ENCODE measurements around the gene FOXK2.
A peak's percentile ranks its signal among the peaks of the same experiment; 100 is the strongest.

The FOXK2 gene

DNA sequence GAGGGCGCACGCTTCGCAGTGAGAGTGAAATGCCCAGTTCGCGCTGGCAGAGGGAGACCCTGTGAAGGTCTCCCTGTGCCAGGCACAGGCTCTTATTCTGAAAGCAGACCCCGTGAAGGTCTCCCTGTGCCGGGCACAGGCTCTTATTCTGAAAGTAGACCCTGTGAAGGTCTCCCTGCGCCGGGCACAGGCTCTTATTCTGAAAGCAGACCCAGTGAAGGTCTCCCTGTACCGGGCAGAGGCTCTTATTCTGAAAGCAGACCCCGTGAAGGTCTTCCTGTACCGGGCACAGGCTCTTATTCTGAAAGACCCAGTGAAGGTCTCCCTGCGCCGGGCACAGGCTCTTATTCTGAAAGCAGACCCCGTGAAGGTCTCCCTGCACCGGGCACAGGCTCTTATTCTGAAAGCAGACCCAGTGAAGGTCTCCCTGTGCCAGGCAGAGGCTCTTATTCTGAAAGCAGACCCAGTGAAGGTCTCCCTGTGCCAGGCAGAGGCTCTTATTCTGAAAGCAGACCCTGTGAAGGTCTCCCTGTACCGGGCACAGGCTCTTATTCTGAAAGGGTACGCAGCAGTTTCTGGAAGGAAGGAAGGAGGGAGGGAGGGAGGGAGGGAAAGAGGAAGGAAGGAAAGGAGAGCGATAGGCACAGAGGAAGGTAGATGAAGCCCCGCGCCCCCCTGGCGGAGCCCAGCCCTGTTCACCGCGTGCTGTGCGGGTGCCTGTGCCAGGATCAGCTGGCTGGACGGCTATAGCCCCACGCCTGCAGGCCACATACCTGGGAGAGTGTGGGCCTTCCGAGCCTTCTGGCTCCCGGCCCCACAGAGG is 73.4 kb downstream of the FOXK2 start:
- peak; percentile 88 for DNase-seq

DNA sequence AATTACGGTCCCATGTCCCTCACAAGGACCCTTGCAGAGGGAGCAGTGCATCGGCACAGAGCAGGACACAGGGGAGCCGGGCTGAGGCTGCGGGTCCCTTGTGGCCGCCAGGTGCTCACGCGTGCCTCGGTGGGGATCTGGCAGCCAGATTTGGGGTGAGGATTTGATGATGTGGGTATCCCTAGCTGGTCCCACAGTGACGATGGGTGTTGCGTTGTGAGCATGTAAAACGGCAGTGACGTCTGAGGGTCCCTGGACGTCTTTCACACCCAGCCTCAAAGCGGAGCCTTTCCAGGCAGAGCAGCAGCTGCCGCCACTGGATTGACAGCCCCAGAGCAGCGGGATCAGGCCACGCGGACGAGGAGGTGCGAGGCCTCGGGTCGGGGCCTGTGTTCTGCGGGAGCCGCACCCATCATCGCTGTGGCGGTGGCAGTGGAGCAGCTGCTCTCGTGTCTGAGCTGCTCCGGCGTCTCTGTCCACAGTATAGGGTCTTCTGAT is 74.1 kb downstream of the FOXK2 start:
- no peak for DNase-seq

DNA sequence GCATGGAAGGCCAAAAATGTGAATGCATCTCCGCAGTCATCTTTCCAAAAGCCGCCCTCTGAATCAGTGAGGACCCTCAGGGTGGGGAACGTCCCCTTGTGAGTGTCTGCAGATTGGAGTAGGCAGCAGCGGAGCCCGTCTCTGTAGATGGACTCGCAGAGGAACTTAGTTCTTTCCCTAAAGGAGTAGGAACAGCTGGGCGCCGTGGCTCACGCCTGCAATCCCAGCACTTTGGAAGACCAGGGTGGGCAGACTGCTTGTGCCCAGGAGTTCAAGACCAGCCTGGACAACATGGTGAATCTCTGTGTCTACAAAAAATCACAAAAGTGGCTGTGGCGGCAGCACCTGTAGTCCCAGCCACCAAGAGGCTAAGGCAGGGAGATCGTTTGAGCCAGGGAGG is 75.0 kb downstream of the FOXK2 start:
- no peak for DNase-seq

DNA sequence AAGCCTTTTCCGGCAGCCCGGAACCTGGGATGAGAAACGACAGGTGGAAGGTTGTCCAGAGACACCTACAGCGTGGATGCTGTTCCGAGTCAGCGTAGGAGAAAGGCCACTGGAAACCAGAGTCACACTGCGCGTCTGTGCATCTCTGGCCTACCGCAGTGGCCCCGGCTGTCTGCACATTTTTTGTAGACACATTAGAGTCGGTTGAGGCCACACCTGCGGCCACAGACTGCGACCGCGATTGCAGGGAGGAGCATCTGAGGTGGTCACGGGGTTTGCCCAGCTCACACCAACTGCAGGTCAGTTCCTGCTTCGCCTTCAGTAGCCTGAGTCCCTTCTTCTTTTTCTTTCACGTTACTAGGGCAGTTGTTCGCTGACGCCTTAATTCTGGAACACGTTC is 76.4 kb downstream of the FOXK2 start:
- DNase-seq = no peak

DNA sequence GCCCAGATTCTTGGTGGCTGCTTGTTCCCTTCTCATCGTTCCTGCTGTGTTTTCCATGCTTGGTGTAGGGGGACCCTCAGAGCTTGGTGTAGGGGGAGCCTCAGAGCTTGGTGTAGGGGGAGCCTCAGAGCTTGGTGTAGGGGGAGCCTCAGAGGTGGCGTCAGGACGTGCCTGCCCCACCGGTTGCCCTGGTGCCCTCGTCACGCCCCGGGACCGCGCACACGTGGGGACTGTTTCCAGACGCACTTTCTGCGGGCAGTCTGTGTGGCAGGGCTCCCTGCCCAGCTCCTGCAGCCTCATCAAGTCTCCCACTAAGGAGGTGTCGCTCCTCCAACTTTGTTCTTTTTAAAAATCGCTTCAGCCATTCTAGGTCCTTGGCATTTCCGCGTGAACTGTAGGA is 76.8 kb downstream of the FOXK2 start:
- DNase-seq = no peak

DNA sequence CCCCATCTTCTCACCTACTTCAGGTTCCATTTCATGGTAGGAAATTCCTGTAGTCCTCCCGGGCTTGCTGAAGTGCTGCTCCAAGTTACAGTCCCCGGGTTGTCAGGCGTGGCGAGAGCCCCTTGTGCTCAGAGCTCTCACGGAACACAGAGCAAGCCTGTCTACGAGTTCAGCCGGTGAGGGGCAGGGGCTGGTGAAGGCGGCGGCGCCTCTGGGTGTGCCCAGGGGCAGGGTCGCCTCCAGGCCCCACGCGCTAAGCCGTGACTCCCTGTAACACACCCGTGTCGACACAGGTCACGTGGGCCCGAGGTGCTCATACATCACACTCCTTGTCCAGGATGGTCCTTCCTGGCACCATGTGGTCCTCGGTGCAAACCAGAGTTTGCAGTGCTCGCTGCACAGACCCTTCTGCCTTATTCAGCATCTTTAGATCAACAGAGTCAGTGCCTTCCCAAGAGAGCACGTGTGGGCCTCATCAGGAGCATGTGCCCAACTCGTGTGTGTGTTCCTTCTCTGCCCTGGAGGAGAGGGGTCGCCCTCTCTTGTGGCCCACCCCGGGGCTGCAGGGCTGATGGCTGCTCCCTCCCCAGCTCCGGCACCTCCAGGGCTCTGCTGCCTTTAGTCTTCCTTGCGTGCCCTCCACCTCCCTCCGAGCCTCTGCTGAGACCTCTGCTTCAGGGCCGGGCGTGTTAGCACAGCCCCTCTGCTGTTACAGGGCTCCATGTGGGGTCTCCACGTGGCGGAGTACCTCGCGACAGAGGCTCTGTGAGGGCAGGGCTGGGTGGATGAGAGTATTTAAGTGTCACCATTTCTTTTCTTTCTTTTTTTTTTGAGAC is 77.5 kb downstream of the FOXK2 start:
- DNase-seq = no peak

DNA sequence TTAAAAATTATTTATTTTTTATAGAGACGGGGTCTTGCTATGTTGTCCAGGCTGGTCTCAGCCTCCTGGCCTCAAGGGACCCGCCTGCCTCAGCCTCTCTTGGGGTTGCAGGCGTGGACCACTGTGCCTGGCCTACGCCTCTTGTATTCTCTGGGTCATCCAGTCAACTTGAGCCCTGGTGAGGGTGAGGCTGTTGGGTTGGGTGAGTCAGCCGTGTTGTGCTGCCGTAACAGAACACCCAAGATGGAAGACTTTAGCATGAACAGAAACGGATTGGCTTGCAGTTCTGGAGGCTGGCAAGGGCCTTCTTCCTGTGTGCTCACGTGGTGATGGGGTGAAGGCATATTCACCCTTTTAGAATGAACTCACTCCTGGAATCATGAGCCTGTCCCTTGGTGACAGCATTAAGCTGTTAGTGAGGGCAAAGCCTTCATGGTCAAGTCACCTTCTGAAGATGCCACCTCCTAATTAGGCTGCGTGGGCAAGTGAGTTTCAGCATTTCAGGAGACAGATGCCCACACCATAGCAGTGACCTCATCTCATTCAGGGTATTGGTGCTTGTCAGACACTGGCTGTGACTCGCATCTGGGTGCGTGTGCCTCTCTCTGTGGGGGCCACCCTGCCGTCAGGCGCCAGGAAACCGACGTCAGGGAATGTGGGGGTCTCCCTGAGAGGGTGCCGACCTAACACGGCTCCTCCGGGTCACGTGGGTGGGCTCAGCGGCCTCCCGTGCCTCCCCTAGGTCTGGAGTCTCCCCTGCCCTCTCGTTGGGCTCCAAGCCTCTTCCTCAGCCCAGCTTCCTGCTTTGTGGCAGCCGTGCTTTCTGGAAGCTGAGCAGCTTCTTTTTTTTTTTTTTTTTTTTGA is 79.0 kb downstream of the FOXK2 start:
- DNase-seq = no peak

DNA sequence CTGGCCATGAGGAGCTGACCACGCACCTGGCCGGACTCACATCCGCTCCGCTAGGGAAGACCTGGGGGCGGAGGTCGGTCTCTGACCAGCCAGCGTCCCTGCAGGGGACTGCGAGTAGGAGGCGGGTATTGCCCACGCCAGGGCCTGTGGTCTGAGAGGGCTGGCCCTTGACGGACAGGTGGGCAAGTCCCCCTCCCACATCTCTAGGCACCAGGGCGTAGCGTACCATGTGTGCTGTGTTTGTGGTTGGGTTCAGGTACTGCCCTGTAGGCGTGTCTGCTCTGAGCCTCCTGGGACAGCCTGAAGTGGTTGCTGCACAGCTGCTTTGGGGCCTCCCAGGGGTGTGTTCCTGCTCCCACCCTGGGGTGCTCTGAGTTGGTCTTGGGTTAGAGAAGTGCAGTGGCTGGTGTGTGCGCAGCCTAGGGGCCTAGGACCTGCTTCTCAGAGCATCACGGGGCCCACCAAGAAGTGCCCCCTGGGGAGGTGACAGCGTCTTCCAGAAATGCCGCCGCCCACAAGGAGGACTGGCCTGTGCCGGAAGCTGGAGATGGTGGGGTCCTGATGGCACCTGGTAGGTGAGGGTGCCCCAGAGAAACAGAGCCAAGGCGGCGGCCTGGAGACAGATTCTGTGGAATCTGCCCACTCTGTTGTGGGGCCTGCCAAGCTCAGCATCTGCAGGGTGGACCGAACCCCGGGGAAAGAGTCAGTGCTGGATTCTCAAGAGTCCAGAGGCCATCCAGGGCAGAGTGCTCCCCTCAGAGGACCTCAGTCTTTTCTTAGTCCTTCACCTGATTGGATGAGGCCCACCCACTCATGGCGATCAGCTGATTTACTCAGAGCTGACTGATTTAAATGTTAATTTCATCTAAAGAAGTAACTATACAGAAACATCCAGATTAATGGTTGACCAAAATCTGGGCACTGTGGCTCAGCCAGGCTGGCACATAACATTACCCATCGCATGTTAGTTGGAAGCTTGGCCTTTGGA is 80.4 kb downstream of the FOXK2 start:
- no peak for DNase-seq

DNA sequence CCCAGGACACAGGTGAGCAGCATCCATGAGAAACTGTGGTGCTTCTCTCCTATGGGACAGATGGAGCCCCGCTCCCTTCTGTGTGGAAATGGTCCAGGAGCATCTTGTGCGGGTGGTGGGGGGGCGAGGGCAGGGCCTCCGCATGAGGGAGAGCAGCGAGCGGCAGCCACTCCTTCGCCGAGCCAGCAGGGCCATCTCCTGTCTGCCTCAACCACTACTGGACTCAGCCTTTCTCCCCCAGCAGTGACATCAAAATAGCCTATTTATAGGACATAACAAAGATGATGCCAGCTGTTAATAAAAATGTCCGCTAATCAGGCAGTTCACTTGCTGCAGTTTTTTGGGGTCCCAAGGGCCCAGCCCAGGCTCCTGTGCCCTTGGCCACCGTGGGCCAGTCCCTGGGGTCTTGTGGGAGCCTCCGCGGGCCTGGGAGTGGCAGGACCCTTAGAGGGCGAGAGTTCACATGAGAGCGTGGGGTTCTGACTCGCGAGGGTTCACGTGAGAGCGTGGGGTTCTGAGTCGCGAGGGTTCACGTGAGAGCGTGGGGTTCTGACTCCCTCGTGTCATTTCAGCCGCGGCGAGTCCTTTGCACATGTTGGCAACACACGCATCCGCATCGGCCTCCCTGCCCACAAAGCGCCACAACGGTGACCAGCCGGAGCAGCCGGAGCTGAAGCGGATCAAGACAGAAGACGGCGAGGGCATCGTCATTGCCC is 81.4 kb downstream of the FOXK2 start:
- no peak for DNase-seq

DNA sequence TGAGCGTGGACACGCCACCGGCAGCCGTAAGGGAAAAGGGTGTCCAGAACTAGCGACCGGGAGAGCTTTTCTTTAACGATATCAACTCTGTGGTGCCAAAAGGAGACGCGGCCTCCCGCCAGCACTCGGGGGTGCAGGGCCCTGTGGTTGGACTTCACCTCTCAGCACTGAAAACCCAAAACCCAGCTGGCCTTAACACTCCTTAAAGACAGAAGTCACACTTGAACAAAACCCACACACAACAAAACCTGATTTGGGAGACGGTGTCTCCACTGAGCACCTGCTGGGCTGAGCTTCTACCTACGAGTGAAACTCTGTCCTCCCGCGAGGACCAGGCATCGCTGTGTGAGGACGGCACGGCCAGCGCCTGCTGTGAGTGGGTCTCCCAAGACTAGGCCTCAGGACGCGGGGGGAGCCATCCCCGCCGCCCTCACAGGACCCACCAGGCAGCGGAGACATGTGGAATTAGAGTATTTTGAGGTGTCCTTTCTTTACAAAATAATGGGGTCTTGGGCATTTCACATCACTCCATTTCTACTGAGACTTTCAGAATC is 82.0 kb downstream of the FOXK2 start:
- DNase-seq = no peak

DNA sequence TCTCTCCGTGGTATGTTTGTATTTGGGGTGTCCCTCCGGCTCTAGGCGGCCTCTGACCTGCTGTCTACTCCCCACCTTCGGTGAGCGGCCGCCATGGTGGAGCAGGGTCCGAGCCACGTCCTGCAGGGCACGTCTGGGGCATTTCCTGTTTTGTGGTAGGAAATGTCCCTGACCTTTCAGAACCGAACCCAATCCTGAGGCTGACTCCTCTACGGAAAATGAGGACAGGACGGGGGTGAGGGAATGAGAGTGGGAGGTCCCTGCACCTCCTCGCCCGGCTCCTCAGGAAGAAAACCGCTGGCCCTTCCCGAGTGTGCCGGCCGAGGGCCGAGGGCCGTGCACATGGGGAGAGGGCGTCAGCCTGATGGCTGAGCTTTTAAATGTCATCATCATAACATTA is 83.0 kb downstream of the FOXK2 start:
- no peak for DNase-seq

DNA sequence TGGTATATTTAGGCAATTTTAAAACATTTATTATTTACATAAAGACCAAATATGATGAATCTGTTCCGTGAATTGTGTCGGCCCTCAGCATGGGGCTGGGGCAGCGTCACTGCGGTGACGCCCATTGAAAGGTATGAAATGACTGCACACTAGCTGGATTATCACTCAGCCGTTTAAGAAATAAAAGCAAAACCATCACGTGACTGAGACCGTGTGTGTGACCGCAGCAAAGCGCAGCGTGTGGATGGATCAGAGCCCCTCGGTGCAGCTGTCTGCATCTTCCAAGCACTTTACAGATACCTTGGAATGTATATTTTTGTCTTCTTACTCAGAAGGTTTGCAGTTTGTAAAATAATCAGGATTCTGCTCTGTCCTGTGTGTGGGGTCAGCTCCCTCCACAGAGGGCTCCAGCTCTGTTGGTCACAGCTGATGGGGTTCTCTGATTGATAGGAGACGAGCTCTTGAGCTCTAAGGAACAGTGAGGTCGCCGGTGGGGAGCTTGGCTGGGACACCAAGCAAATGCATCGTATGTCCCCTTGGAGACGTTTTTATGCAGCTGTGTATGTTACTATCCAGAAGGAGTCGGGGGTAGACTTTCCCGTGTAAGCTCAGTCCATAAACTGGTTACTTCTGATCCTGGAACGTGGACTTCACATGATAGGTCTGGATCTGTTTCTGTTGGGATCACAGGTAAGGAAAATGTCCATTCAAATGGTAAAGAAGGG is 83.6 kb downstream of the FOXK2 start:
- DNase-seq = no peak

DNA sequence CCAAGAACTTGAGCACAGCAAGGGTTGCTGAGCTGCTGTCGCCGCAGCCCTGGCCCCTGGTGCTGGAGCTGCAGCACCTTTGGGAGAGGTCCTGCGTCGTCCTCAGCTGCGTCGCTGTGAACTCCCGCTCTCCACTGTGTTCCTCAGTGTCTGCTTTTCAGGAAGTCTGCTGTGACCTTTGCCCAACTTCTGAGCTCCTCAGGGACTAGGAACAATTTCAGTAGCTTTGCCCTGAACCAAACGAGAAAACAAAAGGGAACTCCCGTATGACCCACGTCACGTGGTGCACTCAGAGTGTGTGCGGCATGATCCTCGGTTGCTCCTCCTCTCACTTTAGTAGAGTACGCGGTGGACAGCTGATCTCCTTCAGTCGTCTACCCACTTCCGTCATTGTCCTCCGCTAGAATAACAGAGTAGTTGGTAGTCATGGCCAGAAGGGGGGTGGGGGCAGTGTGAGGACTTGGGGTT is 84.5 kb downstream of the FOXK2 start:
- DNase-seq = no peak

DNA sequence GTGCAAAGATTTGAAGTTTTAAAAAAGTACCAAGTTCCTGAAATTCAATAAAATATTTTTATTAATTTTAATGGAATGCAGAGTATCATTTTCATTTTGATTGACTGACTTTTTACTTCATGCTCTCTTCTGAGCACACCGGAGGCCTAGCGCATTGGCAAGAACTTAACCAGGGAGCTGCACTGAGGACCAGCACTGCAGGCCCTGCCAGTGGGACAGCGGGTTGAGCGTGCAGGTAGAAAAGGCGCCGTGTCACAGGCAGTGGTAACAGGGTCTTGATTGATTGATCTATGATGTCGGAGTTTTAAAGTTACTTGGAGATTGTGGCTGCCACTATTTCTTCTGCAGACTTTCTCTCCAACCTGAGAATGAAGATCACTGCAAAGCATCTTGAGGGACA is 85.0 kb downstream of the FOXK2 start:
- DNase-seq = no peak

DNA sequence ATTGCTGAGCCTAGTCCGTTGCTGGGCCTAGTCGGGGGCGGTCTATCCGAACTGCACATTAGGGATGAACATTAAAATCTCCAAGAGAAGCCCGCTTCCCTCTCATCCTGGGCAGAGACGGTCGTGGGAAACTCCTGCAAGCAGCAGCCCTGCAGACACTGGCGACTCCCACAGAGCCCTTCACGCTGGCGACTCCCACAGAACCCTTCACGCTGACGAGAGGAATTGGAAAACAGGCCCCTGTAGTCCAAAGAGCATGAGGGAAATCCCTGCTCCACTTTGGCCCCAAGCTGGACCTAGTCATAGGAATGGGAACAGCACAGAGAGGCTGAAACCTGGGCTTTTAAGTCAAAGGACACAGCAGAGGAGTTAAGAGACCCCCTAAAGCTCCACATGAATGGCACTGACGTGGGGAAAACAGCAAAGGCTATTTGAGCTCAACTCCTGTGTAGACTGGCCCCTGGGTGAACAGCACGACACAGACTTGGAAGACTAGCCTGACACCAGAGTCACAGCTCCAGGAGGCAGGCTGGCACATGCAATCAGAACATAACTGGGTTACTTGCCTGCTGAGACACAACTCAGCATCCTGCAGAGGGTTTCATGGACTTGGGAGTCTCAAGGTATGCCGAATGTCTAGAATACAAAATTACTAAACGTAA is 86.5 kb downstream of the FOXK2 start:
- no peak for DNase-seq

DNA sequence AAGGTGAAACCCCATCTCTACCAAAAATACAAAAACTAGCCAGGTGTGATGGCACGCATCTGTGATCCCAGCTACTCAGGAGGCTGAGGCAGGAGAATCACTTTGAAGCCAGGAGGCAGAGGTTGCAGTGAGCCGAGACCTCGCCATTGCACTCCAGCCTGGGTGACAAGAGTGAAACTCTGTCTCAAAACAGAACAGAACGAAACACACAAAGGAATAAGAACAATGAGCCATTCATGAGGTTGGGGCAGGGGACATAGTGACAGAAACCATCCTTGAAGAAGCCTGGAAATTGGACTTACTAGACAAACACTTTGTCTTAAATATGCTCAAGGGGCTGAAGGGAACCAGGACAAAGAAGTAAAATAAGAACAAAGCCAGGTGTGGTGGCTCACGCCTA is 89.3 kb downstream of the FOXK2 start:
- no peak for DNase-seq

DNA sequence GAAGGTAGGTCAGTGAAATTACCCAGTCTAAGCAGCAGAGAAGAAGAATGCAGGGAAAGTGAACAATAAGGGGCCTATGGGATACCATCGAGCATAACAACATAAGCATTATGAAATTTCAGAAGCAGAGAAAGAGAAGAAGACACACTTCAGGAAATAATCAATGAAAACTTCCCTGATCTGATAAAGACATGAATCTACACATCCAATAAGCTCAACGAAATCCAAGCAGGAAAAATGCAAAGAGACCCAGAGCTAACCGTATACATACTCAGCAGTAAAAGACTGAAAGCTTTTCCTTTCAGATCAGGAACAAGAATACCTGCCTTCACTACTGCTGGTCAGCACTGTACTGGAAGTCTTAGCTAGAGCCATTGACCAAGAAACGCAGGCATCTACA is 90.1 kb downstream of the FOXK2 start:
- DNase-seq = no peak

DNA sequence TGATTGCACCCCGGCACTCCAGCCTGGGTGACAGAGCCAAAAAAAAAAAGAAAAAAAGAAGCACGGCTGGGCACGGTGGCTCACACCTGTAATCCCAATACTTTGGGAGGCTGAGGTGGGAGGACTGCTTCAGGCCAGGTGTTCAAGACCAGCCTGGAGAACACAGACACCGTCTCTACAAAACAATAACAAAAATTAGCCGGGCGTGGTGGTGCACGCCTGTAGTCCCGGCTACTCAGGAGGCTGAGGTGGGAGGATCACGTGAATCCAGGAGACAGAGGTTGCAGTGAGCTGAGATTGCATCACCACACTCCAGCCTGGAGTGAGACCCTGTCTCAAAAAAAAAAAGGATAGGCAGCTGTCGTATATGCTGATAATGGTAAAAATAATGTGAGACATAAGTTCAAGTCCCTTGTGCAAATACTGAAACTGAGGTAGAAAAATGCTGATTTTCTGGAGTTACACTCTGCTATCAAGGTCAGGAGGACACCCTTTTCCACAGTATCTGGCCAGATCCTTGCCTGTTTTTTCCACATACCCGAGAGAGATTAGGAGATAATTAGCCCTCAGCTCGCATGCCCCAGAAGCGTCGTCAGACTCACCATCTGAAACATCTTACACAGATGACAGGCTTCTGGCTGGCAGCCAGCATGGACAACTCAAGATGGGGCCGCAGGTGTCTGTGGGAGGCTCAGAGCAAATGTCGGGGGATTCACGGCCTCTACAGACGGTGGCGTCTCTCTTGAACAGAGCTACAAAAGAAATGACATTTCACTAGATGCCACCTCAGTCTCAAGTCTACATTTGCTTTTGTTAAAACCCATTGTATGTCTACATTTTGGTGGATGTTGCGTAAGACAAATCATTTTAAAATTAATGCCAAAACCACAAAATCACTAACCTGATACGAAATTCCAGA is 91.9 kb downstream of the FOXK2 start:
- DNase-seq = no peak

All from NCI-H526 treated with DMSO at 0.1 percent for 48 hours (cell line).